NCI-H2227 (cell line): ENCODE results near the gene WWC1.

ENCODE experiments used
- DNase-seq: peaks from one replicate; lab custom pipeline; 2025; ENCODE audit not compliant: unreplicated experiment; lab: John Stamatoyannopoulos, UW

The WWC1 gene

GRCh38 chr5:168291342-168291963, at the start of gene WWC1:
Gene WWC1 (plus strand): TSS chr5:168291645. CDS start chr5:168292153, 508 bp downstream.
- peak; percentile 74 for DNase-seq

GRCh38 chr5:168244838-168245559, 46.4 kb upstream of the WWC1 start:
- no peak for DNase-seq

DNA sequence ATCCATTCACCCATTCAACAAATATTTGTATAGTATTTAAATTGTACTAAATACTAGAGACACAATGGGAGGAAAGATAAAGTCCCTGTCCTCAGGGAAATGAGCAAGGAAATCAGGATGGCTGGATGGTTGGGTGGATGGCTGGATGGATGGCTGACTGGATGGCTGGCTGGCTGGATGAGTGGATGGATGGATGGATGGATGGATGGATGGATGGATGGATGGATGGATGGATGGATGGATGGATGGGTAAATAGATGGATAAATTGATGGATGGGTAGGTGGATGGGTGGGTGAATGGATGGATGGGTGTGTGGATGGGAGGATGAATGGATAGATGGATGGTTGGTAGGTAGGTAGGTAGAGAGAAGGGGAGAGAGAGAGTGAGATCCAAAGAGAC, 41.5 kb upstream of the WWC1 start:
- no peak for DNase-seq

- DNase-seq: no peak
Measured at GRCh38 chr5:168251259-168251658, 40.2 kb upstream of the WWC1 start.

GRCh38 chr5:168254013-168254693, 37.3 kb upstream of the WWC1 start:
- DNase-seq: peak; percentile 65

- peak; percentile 89 for DNase-seq
Measured at GRCh38 chr5:168260353-168261226, 30.9 kb upstream of the WWC1 start.

DNA sequence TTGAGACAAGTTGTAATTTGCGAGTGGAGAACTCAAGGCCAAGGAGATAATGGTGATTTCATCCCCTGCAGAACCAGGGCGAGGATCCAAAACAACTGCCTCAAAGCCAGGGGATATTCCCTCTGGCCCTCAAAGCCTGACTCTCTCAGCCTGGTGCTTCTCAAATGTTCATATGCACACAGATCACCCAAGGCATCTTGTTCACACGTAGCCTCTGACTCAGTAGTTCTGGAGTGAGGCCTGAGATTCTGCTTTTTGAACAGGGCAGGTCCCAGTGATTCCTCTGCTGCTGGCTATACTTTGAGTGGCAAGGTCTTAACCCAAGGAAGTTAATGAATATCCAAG, 30.2 kb upstream of the WWC1 start:
- no peak for DNase-seq

DNA sequence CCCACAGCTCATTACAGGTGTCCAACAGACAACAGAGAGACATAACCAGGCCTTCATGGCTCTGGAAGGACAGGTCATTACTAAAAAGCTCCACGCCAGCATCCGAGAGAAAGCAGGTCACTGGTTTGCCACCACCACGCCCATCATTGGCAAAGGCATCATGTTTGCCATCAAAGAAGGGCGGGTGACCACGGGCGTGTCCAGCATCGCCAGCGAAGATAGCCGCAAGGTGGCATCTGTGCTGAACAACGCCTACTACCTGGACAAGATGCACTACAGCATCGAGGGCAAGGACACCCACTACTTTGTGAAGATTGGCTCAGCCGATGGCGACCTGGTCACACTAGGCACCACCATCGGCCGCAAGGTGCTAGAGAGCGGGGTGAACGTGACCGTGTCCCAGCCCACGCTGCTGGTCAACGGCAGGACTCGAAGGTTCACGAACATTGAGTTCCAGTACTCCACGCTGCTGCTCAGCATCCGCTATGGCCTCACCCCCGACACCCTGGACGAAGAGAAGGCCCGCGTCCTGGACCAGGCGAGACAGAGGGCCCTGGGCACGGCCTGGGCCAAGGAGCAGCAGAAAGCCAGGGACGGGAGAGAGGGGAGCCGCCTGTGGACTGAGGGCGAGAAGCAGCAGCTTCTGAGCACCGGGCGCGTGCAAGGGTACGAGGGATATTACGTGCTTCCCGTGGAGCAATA, 29.3 kb upstream of the WWC1 start:
- DNase-seq: no peak

- DNase-seq: no peak
Measured at GRCh38 chr5:168263121-168263520, 28.3 kb upstream of the WWC1 start.

DNA sequence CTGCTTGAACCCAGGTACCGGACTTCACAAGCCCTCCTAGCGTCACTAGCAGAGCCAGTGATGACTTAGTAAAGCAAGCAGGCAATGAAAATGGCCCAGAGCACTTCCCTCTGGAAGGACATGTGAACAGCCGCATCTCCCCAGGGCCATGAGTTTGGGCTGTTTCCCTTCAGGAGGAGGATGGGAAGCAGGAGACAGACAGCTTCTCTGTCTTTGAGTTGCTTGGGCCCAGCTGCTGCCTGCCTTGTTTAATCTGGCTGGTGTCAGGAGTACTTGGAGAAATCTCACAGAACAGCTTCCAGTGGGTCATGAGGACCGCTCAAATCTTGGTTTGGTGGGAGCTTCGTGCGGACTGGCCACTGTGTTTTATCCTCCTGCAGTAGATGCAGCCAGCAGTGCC, 25.4 kb upstream of the WWC1 start:
- DNase-seq: no peak

DNA sequence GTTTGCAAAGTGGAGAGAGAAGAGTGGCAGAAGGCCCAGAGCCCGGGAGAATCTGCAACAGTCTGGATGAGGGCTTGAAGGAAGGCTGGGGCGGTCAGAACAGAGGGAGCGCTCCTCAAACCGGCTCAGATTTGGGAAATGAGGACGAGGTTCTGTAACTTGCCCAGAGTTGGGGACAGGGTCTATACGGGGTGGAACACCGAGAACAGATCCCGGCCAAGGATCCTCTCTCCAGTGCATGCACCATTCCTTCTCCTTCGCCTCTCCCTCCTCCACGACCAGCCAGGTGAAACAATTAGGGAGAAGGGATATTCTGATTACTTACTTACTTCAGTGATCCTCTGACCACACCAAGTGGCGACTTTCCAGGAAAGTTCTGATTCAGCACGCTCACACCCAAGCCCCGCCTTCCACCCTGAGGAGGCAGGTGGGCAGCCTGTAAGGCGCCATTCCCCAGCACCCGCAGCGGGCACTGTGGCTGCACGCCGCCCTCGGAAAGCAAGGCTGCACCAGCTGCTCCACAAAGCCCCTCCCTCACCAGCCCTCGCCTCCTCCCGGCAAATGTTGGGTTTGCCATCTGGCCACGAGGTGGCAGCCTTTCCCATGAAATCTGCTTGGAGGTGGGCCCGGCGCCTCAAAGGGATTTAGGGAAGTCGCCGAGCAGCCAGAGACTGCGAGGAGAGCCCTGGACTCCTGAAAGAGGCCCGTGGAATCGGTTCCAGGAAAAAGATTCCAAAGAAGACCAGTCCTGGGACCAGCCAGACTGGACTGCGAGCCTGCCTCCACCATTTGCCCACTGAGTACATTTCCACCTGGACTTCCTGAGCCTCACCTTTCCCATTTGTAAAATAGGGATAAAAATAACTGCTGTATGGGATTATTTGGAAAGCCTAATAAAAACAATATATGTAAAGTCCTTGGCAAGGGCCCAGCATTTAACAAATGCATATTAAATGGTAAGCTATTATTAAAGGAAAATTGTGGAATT, 22.2 kb upstream of the WWC1 start:
- DNase-seq: peak; percentile 93

- DNase-seq: peak; percentile 6
Measured at GRCh38 chr5:168269937-168270330, 21.5 kb upstream of the WWC1 start.

- no peak for DNase-seq
Measured at GRCh38 chr5:168270476-168270875, 21.0 kb upstream of the WWC1 start.

DNA sequence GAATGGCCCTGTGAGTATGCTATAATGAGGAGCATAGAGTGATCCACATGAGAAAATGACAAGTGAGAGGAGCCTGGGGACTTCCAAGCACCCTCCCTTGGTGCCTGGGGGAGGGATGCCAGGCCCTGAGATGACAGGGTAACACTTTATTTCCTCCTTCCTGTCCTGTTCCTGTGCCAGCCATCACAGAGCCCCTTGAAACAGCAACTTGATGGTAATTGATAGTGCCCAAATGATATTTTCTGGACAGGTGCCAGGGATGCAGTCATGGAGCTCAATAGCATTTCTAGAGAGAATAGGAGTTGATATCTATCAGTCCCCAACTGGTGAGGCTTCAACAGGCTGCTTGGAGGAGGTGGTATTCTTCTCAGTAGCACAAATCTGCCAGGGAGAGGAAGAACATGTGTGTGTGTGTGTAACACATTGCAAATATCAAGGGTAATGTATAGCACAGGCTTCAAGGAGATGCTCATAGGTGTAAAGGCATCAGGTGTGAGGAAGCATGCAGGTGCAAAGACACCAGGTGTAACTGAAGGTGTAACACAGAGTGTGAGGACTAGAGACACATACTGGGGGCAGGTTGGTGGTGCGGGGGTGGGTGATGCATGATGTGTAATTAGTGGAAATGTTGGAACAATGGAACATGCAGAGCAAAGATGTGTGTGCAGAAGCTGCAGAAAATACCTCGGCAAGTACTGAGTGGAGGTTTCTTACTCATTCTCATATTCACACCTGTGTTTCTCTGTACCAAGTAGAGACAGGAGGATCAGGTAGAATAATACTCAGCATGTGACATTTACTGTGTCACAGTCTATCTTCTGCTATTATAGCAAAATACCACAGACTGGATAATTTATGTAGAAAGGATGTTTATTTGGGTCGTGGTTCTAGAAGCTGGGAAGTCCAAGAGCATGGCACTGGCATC, 18.1 kb upstream of the WWC1 start:
- no peak for DNase-seq

- no peak for DNase-seq
Measured at GRCh38 chr5:168274406-168274805, 17.0 kb upstream of the WWC1 start.

DNA sequence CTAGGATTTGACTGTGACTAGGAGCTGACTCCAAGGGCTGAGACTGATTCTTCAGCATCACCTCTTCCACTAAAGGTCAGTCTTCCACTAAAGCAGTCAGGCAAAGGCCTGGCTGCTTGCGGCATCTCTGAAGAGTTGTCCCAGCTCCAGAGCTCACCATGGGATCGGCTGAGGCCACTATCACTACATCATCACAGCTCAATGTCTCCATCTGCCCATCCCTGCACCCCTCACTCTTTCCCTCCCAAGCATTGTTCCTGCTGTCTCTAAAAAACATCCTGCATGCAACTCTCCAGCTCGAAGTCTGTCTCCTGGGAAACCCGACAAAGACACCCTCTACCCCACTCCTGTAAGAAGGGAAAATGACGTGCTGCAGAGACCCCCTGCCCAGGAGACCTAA, 15.5 kb upstream of the WWC1 start:
- no peak for DNase-seq

GRCh38 chr5:168282120-168282519, 9.3 kb upstream of the WWC1 start:
- no peak for DNase-seq

DNA sequence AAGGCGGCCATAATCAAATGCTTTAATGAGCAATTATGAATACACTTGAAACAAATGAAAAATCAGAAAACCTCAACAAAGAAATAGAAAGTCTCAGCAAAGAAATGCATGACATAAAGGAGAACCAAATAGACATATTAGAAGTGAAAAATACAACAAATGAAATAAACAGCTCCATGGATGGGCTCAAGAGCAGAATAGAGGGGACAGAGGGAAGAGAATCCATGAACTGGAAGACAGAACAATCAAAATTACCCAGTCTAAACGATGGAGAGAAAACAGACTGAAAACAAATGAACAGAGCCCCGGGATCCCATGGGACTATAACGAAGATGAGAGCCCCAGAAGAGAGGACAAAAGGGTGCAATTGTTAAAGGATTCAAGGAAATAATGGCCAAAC, 6.6 kb upstream of the WWC1 start:
- no peak for DNase-seq

GRCh38 chr5:168285696-168286095, 5.7 kb upstream of the WWC1 start:
- DNase-seq: no peak
